Caco-2 (cell line): ENCODE measurements around the gene FOCAD. TPM values are rescaled to one million over a fixed set of nuclear protein-coding genes. Genes with fewer than 3 reads are reported as not detected.

Experiments
- BruUV-seq: library from RNA; stranded (reverse); fragments of 400-500 nt; replicated peaks from 2 replicates; lab custom pipeline; 2021; lab: Mats Ljungman, UMichigan
- CTCF ChIA-PET: fragments of 300-600 bp; sonication (Branson Sonifier 250); formaldehyde crosslinking; loops from one replicate; lab custom pipeline; 2022; ENCODE audit warnings: antibody characterized with exemption; lab: Charles Lee
- POLR2A ChIA-PET: fragments of 300-600 bp; sonication (Branson Sonifier 250); formaldehyde crosslinking; loops from one replicate; lab custom pipeline; 2022; ENCODE audit warnings: antibody characterized with exemption; lab: Charles Lee
- DNase-seq, 2 experiments: peaks; one replicate each; pipeline versions ENCODE4 v3.0.0 to v3.0.0-alpha.2; 2020 to 2022
- H3K27me3 ChIP-seq: replicated peaks from 2 replicates; pipeline ENCODE4 v1.6.0; 2011; ENCODE audit warnings: low read length; ENCODE audit not compliant: control insufficient read depth, insufficient read depth
- H3K36me3 ChIP-seq: 2 replicates; pipeline ENCODE4 v1.5.1; 2011; ENCODE audit warnings: low read length; ENCODE audit not compliant: control insufficient read depth, insufficient read depth
- H3K4me1 ChIP-seq: fragments of 250-450 bp; sonication (Bioruptor Pico); 2 replicates; pipeline ENCODE4 v1.5.1; 2020; ENCODE audit warnings: mild to moderate bottlenecking
- H3K4me3 ChIP-seq: 2 replicates; pipeline ENCODE4 v1.5.1; 2011; ENCODE audit warnings: low read depth, mild to moderate bottlenecking, control low read depth, low read length
- H3K9me3 ChIP-seq: fragments of 250-450 bp; sonication (Bioruptor Pico); 2 replicates; pipeline ENCODE4 v1.5.1; 2020; ENCODE audit warnings: mild to moderate bottlenecking, moderate library complexity
- H3K27ac Mint-ChIP-seq: one replicate; pipeline ENCODE4 v1.8.0; 2022; ENCODE audit warnings: mixed read lengths; ENCODE audit not compliant: unreplicated experiment
- H3K27me3 Mint-ChIP-seq: one replicate; pipeline ENCODE4 v1.8.0; 2022; ENCODE audit warnings: mixed read lengths; ENCODE audit not compliant: insufficient read depth, unreplicated experiment
- H3K36me3 Mint-ChIP-seq: one replicate; pipeline ENCODE4 v1.8.0; 2022; ENCODE audit warnings: mild to moderate bottlenecking, mixed read lengths; ENCODE audit not compliant: insufficient read depth, unreplicated experiment
- H3K4me1 Mint-ChIP-seq: one replicate; pipeline ENCODE4 v1.8.0; 2022; ENCODE audit warnings: low read depth, mixed read lengths; ENCODE audit not compliant: unreplicated experiment
- H3K4me3 Mint-ChIP-seq: one replicate; pipeline ENCODE4 v1.8.0; 2022; ENCODE audit warnings: mild to moderate bottlenecking, moderate library complexity, mixed read lengths; ENCODE audit not compliant: unreplicated experiment
- H3K9me3 Mint-ChIP-seq: one replicate; pipeline ENCODE4 v1.8.0; 2022; ENCODE audit warnings: mixed read lengths; ENCODE audit not compliant: unreplicated experiment
- CTCF ChIP-seq, 2 experiments: fragments of 200-600 bp in 1 of 2; IDR thresholded peaks; 1 replicate in 1 of 2; 2 replicates in 1 of 2; pipeline versions ENCODE4 v1.5.1 to v1.8.0; 2011 to 2022; ENCODE audit warnings: antibody characterized with exemption in 1 of 2, control low read depth in 1 of 2, inconsistent platforms in 1 of 2, low read depth in 1 of 2, low read length in 1 of 2, mild to moderate bottlenecking in 1 of 2, moderate library complexity in 1 of 2; ENCODE audit not compliant: insufficient read depth in 1 of 2, severe bottlenecking in 1 of 2, unreplicated experiment in 1 of 2
- intact Hi-C: fragments of 100-400 bp; cut with micrococcal nuclease; formaldehyde crosslinking; loops from one replicate; pipeline ENCODE4 v1.10.0; 2022; ENCODE audit not compliant: unreplicated experiment
- total RNA-seq: library from RNA; stranded (reverse); gene quantifications from 2 replicates; pipeline ENCODE4 v1.2.3, GENCODE V29; 2022

The FOCAD gene
- total RNA-seq, 1 experiment from 2014 or later, result 20.4 TPM

- Histone ChIP-seq H3K9me3 (no peaks in the 10 kb centered on the region), H3K4me1 (no peaks in the 10 kb centered on the region), H3K27me3 (no peaks in the 10 kb centered on the region), H3K36me3 (no peaks in the 10 kb centered on the region), H3K4me3 (no peak overlapping the region)
- Mint-ChIP-seq H3K27ac (no peak overlapping the region), H3K27me3 (no peaks in the 10 kb centered on the region), H3K4me1 (no peaks in the 10 kb centered on the region), H3K36me3 (peaks cover 9% of the 10 kb centered on the region), H3K9me3 (peaks cover 15% of the 10 kb centered on the region), H3K4me3 (no peak overlapping the region)
- BruUV-seq, result no TSS peak
- TF ChIP-seq CTCF (IDR thresholded peaks at IDR 0.05; ENCODE audit: insufficient read depth in 1 of 2, low read depth in 1 of 2, low read length in 1 of 2, severe bottlenecking in 1 of 2, unreplicated experiment in 1 of 2), result no peak
- ChIA-PET CTCF (no interaction called here), POLR2A (no interaction called here)
- DNase-seq, result no peak
- intact Hi-C loops, result no loop called here
These were observed 160.9 kb downstream of the FOCAD start for GRCh38 chr9:20844916-20845315.

DNA sequence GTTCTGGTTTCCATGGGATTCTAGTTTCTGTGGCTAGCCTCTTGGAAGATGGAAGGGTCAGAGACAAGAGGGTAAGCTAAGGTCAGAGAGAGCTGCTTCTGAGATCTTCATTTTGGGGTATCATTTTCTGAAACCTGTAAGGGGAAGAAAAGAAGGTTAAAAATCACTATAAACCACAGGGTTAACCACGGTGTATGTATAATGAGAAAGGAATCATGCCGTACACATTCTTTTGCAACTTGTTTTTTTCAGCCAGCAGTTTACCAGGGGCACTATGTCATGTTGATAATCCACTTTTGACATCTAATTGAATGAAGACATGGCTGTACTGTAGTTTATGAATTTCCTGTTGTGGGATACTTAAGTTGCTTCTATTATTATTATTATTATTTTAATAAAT lies 164.4 kb downstream of the FOCAD start:
- TF ChIP-seq CTCF (IDR thresholded peaks at IDR 0.05; ENCODE audit: insufficient read depth in 1 of 2, low read depth in 1 of 2, low read length in 1 of 2, severe bottlenecking in 1 of 2, unreplicated experiment in 1 of 2), result no peak
- CTCF ChIA-PET, result no interaction called here

GRCh38 chr9:20853866-20854265 lies 169.8 kb downstream of the FOCAD start:
- H3K9me3 ChIP-seq, result no peaks in the 10 kb centered on the region
- Mint-ChIP-seq H3K4me3 (no peak overlapping the region), H3K27ac (no peak overlapping the region), H3K4me1 (no peaks in the 10 kb centered on the region), H3K27me3 (no peaks in the 10 kb centered on the region), H3K36me3 (peaks cover 6% of the 10 kb centered on the region), H3K9me3 (peaks cover 15% of the 10 kb centered on the region)
- BruUV-seq, result no TSS peak
- POLR2A ChIA-PET, result no interaction called here
- no peak overlapping the region for H3K4me3 ChIP-seq
- H3K4me1 ChIP-seq, result no peaks in the 10 kb centered on the region
- intact Hi-C loops, result no loop called here
- TF ChIP-seq CTCF (IDR thresholded peaks at IDR 0.05; ENCODE audit: insufficient read depth in 1 of 2, low read depth in 1 of 2, low read length in 1 of 2, severe bottlenecking in 1 of 2, unreplicated experiment in 1 of 2), result no peak
- no peaks in the 10 kb centered on the region for H3K27me3 ChIP-seq
- no peak for DNase-seq
- CTCF ChIA-PET, result no interaction called here
- H3K36me3 ChIP-seq, result no peaks in the 10 kb centered on the region

More for the DNA sequence above, 164.4 kb downstream of the FOCAD start:
- intact Hi-C loops, result no loop called here
- POLR2A ChIA-PET, result no interaction called here
- BruUV-seq, result no TSS peak
- no peaks in the 10 kb centered on the region for H3K36me3 ChIP-seq
- no peak overlapping the region for H3K4me3 ChIP-seq
- Mint-ChIP-seq H3K9me3 (no peaks in the 10 kb centered on the region), H3K27ac (no peak overlapping the region), H3K27me3 (no peaks in the 10 kb centered on the region), H3K4me3 (no peak overlapping the region), H3K36me3 (no peaks in the 10 kb centered on the region), H3K4me1 (no peaks in the 10 kb centered on the region)
- H3K4me1 ChIP-seq, result no peaks in the 10 kb centered on the region
- DNase-seq, result no peak
- no peaks in the 10 kb centered on the region for H3K27me3 ChIP-seq
- no peaks in the 10 kb centered on the region for H3K9me3 ChIP-seq
